SU-DHL-6 (cell line): Measurements from ENCODE around the gene KRABD2.

Experiments
- CTCF ChIP-seq: fragments of 200-600 bp; sonication (generic); IDR thresholded peaks from one replicate; pipeline ENCODE4 v1.5.1; 2017; ENCODE audit warnings: antibody characterized with exemption, mild to moderate bottlenecking, low read length, moderate library complexity; ENCODE audit not compliant: insufficient read depth, poor library complexity, severe bottlenecking
- EZH2phosphoT487 ChIP-seq: fragments of 200-600 bp; sonication (generic), shearing (Covaris generic); conservative IDR thresholded peaks from 2 replicates; pipeline ENCODE4 v1.6.1; 2018; ENCODE audit warnings: mild to moderate bottlenecking, antibody characterized with exemption, low read length, moderate library complexity, mixed read lengths

GRCh38 chr17:8391711-8392110 is 15.2 kb upstream of the KRABD2 start:
- TF ChIP-seq CTCF (no peak), EZH2phosphoT487 (no peak)
